Stimulated activated CD4-positive, alpha-beta T cell treated with anti-CD3 and anti-CD28 coated beads, TNF-alpha, amount 100 ng/mL, for 24 hours (primary cell): ENCODE results near the gene MESP2.
A peak's percentile ranks its signal among the peaks of the same experiment; 100 is the strongest.

Experiments used
- DNase-seq, 3 experiments: peaks; one replicate each; pipeline ENCODE4 v3.0.0-alpha.2; 2020; ENCODE audit warnings: low read depth in 3 of 3

MESP2 gene, protein sequence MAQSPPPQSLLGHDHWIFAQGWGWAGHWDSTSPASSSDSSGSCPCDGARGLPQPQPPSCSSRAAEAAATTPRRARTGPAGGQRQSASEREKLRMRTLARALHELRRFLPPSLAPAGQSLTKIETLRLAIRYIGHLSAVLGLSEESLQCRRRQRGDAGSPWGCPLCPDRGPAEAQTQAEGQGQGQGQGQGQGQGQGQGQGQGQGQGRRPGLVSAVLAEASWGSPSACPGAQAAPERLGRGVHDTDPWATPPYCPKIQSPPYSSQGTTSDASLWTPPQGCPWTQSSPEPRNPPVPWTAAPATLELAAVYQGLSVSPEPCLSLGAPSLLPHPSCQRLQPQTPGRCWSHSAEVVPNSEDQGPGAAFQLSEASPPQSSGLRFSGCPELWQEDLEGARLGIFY

DNA sequence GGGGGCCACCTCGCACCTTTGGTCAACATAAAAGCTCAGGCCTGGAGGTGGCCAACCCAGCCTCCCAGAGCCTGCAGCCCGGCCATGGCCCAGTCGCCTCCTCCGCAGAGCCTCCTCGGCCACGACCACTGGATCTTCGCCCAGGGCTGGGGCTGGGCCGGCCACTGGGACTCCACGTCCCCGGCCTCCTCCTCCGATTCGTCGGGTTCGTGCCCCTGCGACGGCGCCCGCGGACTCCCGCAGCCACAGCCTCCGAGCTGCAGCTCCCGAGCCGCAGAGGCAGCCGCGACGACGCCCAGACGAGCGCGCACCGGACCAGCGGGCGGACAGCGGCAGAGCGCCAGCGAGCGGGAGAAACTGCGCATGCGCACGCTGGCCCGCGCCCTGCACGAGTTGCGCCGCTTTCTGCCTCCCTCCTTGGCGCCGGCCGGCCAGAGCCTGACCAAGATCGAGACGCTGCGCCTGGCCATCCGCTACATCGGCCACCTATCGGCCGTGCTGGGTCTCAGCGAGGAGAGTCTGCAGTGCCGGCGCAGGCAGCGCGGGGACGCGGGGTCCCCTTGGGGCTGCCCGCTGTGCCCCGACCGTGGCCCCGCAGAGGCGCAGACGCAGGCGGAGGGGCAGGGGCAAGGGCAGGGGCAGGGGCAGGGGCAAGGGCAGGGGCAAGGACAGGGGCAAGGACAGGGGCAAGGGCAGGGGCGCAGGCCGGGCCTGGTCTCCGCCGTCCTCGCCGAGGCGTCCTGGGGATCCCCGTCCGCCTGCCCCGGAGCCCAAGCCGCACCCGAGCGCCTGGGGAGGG lies at the start of gene MESP2:
Gene MESP2 (plus strand): TSS at position 59 of the 799 bp plus-strand sequence. CDS start 26 bp downstream, at position 85.
- peak; percentile 7 to 52 (median 33) for DNase-seq

DNA sequence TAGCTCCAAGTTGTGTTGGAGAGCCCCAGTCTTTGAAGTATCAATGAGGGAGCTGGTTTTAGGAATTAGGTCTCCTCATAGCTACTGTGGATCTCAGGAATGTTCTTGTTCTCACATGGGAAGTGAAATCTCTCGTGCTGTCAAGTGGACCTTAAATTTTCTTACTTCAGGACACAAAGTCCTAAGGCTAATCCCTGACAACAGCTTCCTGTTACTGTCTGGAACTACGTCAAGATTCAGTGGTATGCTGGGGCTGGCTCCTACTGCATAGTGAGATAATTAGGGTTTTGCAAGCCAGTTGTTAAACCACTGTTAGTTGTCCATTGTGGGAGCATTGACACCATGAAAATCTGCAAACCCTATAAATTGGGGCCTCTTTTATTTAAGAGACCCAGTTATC lies 47.9 kb upstream of the MESP2 start:
- DNase-seq = no peak

DNA sequence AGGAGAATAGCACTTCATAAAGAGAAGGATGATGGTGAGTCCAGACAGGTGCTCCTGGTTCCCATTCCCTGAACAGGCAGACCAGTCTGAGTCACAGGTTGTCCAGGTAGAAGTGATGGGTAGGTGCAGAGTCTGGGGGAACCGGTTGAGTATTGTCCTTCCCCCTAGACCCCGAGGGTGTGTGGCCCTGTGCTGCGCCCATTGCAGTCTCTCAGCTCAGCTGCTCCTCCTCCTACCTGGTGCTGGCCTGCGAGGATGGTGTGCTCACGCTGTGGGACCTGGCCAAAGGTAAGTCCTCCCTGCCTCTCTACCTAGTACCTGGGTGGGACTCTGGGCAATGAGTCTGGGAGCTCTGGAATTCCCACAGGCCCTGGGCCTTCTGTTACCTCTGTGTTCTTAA lies 44.9 kb upstream of the MESP2 start:
- no peak for DNase-seq

DNA sequence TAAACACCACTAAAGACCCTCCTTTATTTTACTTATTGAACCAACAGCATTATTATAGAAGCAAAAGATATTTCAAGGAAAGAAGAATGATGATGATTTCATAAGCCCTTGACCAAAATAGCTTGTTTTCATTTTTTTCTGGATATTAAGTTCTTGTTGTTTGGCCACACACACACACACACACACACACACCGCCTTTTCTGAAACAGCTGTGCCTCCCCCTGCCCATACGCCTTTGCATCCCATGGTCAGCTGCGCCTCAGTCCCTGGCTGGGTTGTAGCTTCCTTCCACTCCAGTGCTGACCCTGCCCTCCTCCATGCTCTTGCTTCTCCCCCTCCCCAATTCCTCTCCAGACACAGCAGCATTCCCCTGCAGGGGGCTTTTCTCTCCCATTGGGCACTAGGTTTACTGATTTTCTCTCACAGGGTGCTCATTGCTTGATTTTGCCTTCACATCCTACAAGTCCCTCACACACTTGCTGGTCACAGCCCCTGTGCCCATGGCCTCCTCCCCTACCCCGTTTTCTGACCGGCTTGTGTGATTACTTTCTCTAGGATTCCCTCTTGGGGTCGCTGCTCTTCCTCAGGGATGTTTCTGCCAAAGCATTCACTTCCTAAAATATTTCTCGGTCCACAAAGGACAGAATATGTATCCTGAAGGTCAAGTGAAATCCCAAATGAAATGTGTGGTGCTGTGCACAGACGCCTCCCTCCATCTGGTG lies 43.5 kb upstream of the MESP2 start:
- DNase-seq = no peak

DNA sequence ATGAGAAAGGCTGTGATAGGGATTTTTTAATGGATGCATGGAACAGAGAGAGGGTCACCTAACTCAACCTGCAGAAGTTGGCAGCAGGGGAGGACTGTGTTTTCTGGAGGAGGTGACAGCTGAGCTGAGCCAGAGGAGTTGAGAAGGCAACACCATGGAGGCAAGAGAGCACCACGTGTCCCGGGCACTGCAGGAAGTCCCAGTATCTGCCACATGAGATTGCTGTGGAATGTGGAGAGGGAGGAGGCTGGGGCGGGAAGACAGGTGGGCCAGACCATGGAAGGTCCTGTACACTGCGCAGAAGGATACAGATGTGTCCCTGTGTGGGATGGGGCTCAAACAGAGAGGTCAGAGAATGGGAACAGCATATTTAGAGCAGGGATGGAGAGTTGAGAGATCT lies 40.4 kb upstream of the MESP2 start:
- DNase-seq = no peak

DNA sequence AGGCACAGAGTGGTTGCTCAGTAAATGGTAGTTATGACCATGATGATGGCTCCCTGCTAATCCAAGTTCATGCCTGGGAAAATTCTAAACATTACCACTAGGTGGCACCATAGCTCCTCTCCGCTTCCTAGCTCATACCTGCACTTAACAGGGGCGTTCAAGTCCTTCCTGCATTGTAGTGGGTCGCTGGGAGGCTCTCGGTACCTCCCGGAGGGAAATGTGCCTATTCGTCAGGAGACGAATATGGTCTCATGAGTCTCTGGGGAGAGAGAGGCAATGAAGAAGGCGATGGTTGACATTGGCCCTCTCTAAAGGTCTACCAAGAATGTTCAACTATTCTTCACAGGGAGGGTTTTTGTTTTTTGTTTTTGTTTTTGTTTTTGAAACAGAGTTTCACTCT lies 36.0 kb upstream of the MESP2 start:
- DNase-seq = peak; percentile 18 to 54 (median 35)

DNA sequence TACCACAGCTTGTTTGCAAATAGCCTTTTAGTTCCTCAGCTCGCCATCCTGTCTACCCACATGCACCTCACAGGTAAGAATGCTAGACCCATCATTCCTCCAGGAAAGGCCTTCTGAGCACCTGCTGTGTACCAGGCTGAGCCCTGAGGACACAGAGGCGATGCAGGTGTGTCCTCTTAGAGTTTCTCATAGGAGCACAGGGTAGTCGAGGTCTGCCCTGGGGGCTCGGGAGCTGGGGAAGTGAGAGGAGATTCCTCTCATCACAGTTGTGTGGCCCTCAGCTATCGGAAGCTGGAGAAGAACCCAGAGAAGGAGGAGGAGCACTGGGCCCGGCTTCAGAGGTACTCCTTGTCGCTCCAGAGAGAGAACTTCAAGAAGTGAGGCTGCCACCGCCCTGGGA lies 33.1 kb upstream of the MESP2 start:
- DNase-seq = no peak

DNA sequence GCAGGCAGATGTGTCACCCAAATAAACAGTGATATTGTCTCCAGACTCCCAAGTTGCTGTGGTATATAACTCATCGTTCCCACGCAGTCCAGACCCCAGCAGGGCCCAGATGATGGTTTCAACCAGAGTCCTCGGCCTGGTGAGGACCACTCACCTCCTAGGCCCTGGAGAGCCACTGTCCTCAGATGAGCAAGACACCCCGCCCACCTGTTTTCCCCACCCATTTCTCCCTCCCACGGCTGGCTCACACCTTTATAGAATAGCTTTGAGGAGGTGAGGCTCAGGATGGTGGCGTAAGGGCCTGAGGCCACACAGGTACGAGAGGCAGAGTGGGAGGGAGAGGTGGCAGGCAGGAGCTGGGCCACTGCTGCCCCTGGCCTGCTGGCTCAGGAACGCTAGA lies 32.5 kb upstream of the MESP2 start:
- no peak for DNase-seq

DNA sequence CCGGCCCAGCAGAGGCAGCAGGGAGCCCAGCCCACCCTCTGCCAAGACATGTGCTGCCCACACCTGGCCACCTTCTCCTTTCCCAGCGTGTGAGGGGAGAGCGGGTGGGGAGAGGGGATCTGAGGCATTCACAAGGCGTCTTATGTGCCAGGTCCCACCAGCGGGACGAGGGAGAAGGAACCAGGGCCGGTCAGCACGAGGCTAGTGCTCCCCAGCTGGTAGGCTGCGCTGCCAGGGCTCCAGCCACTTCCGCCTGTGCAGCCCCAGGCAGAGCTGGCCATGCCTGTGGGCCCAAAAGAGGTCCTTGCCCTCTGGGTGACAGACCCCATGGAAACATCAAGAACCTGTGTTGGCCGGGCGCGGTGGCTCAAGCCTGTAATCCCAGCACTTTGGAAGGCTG lies 31.0 kb upstream of the MESP2 start:
- no peak for DNase-seq

DNA sequence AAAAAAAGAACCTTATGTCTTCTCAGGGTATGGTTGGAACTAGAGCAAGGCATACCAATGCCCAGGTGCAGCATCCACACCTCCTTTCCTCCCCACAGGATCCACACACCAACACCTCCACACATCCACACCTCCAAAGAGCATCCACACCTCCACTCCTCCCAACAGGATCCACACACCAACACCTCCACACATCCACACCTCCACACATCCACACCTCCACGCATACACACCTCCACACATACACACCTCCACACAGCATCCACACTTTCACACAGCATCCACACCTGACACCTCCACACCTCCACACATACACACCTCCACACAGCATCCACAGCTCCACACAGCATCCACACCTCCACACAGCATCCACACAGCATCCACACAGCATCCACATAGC lies 30.4 kb upstream of the MESP2 start:
- DNase-seq = no peak

DNA sequence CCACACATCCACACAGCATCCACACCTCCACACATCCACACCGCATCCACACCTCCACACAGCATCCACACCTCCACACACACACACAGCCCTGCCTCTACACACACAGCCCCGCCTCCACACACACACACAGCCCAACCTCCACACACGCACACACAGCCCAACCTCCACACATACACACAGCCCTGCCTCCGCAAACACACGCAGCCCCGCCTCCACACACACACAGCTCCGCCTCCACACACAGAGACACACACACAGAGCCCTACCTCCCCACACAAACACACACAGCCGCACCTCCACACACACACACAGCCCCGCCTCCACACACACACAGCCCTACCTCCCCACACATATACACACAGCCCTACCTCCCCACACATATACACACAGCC lies 29.7 kb upstream of the MESP2 start:
- DNase-seq = no peak

DNA sequence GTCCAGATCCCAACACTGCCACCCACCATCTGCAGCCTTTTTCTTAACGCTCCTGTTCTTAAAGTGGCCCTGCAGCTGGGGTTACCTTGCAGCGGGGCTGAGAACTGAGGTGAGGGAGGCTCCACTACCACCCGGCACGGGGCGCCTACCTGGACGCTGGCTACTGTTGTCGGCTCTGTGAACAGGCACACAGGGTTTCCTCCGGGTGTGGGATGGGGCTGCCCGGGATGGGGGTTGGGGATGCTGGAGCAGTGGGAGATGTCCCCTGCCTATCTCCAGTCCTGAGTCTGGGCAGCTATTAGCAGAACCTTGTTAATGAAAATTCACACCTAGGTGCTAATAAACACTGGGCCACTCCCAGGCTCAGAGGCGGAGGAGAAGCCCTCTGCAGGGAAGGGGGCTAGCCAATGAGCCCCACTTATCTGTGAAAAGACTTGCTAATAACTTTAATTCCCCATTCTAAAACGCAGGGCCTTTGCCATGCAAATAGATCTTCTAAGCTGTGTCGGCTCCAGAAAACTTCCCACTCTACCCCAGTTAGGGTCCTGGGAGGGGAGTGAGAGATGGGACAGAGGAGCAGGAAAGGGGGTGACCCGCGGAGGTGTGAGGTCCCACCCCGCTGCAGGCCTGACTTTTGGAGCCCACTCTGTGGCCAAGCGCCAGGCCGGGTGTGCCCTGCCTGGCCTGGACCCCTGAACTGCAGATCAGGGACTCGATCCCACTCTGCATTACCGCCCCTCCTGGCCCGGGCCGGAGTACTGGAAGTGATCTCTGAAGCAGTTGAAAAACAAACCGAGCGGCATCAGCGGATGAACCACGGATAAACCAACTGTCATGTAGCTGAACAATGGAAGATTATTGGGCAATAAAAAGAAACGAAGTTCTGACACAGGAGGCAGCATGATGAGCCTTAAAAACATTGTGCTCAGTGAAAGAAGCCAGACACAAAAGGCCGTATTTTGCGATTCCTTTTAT lies 28.1 kb upstream of the MESP2 start:
- DNase-seq = no peak

DNA sequence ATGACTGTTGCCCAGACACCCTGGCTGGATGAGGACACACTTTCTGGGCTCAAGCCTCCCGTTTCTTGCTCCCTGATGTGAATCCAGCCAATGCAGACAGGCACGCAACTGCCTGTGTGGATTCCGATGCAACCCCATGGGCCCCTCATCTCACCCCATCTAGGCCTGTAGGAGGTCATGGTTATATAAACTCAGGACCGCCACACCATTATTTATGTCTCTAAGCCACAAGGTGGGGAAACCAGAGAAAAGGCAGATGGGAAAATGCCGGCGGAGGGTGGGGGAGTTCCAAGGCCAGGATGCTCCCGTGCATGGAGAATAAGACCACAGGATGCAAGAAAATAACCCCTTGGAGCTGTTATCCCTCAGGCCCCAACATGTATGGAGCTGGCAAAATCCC lies 27.1 kb upstream of the MESP2 start:
- DNase-seq = no peak

DNA sequence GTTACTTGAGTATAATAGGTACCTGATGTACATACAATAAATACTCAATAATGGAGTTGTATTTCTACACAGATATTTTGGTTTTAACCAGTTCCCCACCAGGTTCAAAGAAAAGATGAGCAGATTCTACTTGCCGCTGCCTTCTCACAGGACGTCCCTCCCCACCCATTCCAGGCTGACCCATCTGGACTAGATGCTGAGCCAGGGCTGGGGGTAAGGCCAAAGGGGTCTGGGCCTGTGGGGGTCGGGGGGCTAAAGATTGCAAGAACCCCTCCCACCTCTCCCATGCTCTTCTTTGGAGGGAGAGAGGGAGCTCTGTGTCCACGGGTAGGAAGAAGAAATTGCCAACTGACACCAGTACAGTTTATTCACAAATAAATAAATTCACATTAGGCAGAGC lies 26.6 kb upstream of the MESP2 start:
- DNase-seq = no peak

DNA sequence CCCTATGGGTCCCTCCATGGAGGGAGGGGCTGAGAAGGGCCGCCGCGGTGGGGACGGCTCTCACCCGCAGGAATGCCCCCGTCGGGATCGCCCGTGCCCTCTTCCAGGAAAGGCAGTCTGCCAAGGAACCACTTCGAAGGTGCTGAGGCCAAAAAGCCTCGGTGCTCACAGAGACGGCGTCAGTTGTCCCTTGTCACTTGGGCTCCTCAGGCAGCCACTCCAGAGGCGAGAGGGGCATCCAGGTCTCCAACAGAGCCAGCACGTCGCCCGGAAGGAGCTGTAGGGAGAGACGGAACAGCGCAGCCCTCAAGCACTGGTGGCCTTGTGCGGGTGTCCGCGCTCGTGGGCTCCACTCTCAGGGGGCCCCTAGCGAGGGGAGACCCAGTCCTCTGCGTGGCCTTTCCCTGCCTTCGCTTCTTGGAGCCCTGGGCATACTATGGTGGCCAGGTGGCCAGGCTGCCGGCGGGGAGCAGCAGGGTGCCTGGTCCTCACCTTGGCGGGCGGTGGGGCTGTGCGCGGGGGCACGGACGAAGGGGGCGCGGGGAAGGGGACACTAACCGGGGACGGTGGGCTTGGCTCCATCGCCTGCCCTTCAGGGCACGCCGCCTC lies 26.1 kb upstream of the MESP2 start:
- DNase-seq = peak in 1 of 3 experiments; percentile 16

DNA sequence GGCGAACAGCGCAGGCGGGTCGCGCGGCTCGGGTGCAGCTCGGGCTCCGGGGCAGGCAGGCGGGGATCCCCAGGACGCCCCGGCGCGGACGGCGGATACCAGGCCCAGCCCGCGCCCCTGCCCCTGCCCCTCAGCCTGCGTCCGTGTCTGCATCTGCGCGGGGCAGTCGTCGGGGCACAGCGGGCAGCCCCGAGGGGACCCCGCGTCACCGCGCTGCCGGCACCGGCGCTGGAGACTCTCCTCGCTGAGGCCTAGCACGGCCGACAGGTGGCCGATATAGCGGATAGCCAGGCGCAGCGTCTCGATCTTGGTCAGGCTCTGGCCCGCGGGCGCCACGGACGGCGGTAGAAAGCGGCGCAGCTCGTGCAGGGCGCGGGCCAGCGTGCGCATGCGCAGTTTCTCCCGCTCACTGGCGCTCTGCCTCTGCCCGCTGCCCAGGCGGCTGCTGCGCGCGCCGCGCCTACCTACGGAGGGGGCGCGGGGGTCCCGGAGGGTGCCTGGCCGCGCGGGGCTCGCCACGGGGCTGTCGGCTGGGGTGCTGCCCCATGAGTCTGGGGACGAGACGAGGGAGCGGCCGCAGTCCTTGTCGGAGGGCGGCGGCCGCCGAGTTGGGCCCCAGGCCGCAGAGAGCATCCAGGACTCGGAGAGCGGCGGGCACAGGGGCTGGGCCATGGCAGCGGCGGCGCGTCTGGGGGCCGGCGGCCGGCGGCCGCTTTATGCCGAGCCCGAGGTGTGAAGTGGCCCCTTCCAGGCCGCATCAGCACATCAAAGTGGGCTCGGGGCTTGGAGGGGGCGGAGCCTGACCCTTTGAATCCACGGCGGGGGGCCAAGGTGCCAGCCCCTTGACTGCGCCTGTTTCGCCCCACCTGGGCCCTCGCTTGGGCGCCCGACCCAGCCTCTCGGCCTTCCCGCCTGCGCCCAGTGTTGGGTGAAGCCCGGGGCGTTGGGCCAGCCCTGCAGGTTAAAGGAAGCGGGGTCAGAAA lies 25.3 kb upstream of the MESP2 start, which contains the start of gene MESP1:
Gene MESP1 (minus strand): TSS at position 690 of the 983 bp plus-strand sequence. CDS start 18 bp downstream, at position 672.
- DNase-seq = peak; percentile 73 to 85 (median 78)

DNA sequence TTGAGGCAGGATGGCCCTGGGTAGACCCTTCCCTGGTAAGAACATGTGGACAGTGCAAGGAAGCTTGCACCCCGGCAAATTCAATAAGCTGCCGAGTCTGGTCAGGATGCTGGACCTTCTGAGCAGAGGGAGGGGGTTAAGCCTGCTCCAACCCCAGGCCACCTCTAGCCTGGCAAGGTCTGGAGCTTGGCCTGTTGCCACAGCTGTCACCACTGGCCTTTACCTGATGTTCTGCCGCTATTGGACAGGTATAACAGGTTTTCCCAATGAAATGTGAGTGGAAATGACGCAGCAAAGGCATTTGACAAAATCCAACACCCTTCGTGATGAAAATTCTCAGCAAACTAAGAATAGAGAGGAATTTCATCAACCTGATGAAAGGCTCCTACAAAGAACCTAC lies 24.4 kb upstream of the MESP2 start:
- no peak for DNase-seq

DNA sequence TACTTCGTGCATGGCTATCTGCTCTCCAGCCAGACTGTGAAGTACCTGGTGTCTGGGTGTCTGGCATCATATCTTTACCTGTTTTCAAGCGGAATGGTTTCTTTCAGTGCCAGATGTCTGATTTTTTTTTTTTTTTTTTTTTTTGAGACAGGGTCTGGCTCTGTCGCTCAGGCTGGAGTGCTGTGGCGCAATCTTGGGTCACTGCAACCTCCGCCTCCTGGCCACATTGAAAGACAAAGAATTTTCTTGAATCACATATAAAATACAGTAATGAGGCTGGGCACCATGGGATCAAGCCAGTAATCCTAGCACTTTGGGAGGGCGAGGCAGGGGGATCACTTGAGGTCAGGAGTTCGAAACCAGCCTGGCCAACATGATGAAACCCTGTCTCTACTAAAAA lies 22.3 kb upstream of the MESP2 start:
- no peak for DNase-seq

DNA sequence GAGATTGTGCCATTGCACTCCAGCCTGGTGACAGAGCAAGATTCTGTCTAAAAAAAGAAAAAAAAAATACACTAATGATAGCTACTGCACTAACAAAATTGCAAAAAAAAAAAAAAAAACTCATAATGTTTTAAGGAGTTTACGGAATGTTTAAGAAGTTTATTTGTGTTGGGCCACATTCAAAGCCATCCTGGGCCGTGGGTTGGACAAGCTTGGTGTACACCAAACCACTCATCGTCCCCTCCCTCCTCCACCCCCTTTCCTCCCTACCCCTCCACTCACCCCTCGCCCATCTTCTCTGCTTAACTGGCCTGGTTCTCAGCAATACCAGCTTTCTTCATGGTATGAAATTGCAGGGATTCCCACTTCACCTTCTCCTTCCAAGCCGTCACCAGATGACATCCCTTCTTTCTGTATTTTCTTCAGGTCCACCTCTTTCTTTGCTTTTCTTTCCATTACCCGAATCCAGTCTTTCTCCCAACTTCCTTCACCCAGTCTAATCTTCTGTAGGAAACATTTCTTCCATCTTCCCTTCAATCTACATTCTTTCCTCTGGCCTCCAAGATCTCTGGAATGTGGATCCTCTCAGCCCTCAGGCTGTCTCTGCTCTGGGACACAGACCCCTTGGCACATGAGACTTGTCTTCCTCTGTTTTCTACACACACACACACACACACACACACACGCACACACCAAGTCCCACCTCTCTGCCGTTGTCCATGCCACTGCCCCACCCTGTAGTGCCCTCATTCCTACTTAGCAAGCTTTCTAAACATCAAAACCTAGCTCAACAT lies 21.6 kb upstream of the MESP2 start:
- no peak for DNase-seq
